Measurements from ENCODE around the gene EN1.
A peak's percentile ranks its signal among the peaks of the same experiment; 100 is the strongest.

EN1 gene

GRCh38 chr2:118835746-118836410, 11.6 kb downstream of the EN1 start:
- no peak for TF ChIP-seq CTCF (conservative IDR thresholded peaks at IDR 0.05; ENCODE audit: low read depth, low read length)
- H3K4me3 ChIP-seq (ENCODE audit: low read length) = peak overlapping the region; percentile 37
- no peak for DNase-seq (ENCODE audit: low read depth)

GRCh38 chr2:118834901-118835745, 12.3 kb downstream of the EN1 start:
- TF ChIP-seq CTCF (conservative IDR thresholded peaks at IDR 0.05; ENCODE audit: low read depth, low read length) = no peak
- DNase-seq (ENCODE audit: low read depth) = no peak
- peak overlapping the region; percentile 37 for H3K4me3 ChIP-seq (ENCODE audit: low read length)

GRCh38 chr2:118834440-118834810, 13.0 kb downstream of the EN1 start:
- no peak for TF ChIP-seq CTCF (conservative IDR thresholded peaks at IDR 0.05; ENCODE audit: low read depth, low read length)
- no peak for DNase-seq (ENCODE audit: low read depth)
- H3K4me3 ChIP-seq (ENCODE audit: low read length) = no peak overlapping the region

- H3K4me3 ChIP-seq (ENCODE audit: low read length) = no peak overlapping the region
- TF ChIP-seq CTCF (conservative IDR thresholded peaks at IDR 0.05; ENCODE audit: low read depth, low read length) = no peak
- DNase-seq (ENCODE audit: low read depth) = no peak
These were observed 13.6 kb downstream of the EN1 start for GRCh38 chr2:118833716-118834439.

GRCh38 chr2:118832791-118833715, 14.4 kb downstream of the EN1 start:
- no peak for TF ChIP-seq CTCF (conservative IDR thresholded peaks at IDR 0.05; ENCODE audit: low read depth, low read length)
- no peak for DNase-seq (ENCODE audit: low read depth)
- H3K4me3 ChIP-seq (ENCODE audit: low read length) = no peak overlapping the region

- DNase-seq (ENCODE audit: low read depth) = no peak
- no peak for TF ChIP-seq CTCF (conservative IDR thresholded peaks at IDR 0.05; ENCODE audit: low read depth, low read length)
- no peak overlapping the region for H3K4me3 ChIP-seq (ENCODE audit: low read length)
These were observed 15.2 kb downstream of the EN1 start for GRCh38 chr2:118832071-118832790.
